ENCODE data around the gene OR6S1. TPM values are rescaled to one million over a fixed set of nuclear protein-coding genes. Genes with fewer than 3 reads are reported as not detected.

OR6S1 gene, protein sequence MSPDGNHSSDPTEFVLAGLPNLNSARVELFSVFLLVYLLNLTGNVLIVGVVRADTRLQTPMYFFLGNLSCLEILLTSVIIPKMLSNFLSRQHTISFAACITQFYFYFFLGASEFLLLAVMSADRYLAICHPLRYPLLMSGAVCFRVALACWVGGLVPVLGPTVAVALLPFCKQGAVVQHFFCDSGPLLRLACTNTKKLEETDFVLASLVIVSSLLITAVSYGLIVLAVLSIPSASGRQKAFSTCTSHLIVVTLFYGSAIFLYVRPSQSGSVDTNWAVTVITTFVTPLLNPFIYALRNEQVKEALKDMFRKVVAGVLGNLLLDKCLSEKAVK
- polyA plus RNA-seq = not detected in 2 replicates
- polyA minus RNA-seq = not detected in 2 replicates

DNA sequence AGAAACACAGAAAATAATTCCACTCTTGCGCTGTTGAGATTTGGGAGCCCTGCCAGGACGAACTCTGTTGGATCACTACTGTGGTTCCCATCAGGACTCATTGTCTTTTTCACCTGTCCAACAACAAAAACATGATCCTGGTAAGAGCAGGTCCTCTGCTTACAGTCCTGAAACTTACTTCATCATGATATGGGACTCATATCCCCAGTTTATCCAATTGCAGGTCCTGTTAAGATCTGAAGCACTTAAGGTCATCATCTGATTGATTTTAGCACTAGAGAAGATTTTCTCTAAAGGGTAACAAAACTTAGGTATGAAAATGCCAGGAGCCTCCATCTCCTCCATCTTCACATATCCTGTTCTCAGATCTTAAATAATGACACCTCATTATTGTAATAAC is at the start of gene OR6S1:
OR6S1 (minus strand) TSS at position 101 of the 400 bp plus-strand sequence; CDS start at position 101, 0 bp downstream.
- H3K27me3 ChIP-seq (ENCODE audit: insufficient read depth, low read depth, low read length) = no peaks in the 10 kb centered on the region
- H3K36me3 ChIP-seq (ENCODE audit: insufficient read depth, low read length) = no peaks in the 10 kb centered on the region
- H3K9me2 ChIP-seq (ENCODE audit: insufficient read depth, low read length) = no peaks in the 10 kb centered on the region
- no peaks in the 10 kb centered on the region for H3K9me3 ChIP-seq (ENCODE audit: low read length)
- no peak within 1 kb of the TSS for H3K4me2 ChIP-seq (ENCODE audit: low read length)
- H4K20me1 ChIP-seq (ENCODE audit: insufficient read depth) = no peaks in the 10 kb centered on the region
- no peak within 1 kb of the TSS for H3K27ac ChIP-seq (ENCODE audit: low read length)
- TF ChIP-seq EZH2 (IDR thresholded peaks at IDR 0.05; ENCODE audit: borderline replicate concordance, insufficient read depth, low read length, poor library complexity, severe bottlenecking) (no peak), RAD21 (conservative IDR thresholded peaks at IDR 0.05) (no peak), TAF1 (IDR thresholded peaks at IDR 0.05; ENCODE audit: low read depth) (no peak), EP300 (conservative IDR thresholded peaks at IDR 0.05; ENCODE audit: poor library complexity, severe bottlenecking) (no peak), POLR2AphosphoS5 (IDR thresholded peaks at IDR 0.05) (no peak), SMC3 (conservative IDR thresholded peaks at IDR 0.05; ENCODE audit: poor library complexity) (no peak), MXI1 (conservative IDR thresholded peaks at IDR 0.05; ENCODE audit: poor library complexity, severe bottlenecking) (no peak)
- TF ChIP-seq, protein P1, sequence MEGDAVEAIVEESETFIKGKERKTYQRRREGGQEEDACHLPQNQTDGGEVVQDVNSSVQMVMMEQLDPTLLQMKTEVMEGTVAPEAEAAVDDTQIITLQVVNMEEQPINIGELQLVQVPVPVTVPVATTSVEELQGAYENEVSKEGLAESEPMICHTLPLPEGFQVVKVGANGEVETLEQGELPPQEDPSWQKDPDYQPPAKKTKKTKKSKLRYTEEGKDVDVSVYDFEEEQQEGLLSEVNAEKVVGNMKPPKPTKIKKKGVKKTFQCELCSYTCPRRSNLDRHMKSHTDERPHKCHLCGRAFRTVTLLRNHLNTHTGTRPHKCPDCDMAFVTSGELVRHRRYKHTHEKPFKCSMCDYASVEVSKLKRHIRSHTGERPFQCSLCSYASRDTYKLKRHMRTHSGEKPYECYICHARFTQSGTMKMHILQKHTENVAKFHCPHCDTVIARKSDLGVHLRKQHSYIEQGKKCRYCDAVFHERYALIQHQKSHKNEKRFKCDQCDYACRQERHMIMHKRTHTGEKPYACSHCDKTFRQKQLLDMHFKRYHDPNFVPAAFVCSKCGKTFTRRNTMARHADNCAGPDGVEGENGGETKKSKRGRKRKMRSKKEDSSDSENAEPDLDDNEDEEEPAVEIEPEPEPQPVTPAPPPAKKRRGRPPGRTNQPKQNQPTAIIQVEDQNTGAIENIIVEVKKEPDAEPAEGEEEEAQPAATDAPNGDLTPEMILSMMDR (IDR thresholded peaks at IDR 0.05; ENCODE audit: poor library complexity, severe bottlenecking) = no peak
- TF ChIP-seq, protein P2, sequence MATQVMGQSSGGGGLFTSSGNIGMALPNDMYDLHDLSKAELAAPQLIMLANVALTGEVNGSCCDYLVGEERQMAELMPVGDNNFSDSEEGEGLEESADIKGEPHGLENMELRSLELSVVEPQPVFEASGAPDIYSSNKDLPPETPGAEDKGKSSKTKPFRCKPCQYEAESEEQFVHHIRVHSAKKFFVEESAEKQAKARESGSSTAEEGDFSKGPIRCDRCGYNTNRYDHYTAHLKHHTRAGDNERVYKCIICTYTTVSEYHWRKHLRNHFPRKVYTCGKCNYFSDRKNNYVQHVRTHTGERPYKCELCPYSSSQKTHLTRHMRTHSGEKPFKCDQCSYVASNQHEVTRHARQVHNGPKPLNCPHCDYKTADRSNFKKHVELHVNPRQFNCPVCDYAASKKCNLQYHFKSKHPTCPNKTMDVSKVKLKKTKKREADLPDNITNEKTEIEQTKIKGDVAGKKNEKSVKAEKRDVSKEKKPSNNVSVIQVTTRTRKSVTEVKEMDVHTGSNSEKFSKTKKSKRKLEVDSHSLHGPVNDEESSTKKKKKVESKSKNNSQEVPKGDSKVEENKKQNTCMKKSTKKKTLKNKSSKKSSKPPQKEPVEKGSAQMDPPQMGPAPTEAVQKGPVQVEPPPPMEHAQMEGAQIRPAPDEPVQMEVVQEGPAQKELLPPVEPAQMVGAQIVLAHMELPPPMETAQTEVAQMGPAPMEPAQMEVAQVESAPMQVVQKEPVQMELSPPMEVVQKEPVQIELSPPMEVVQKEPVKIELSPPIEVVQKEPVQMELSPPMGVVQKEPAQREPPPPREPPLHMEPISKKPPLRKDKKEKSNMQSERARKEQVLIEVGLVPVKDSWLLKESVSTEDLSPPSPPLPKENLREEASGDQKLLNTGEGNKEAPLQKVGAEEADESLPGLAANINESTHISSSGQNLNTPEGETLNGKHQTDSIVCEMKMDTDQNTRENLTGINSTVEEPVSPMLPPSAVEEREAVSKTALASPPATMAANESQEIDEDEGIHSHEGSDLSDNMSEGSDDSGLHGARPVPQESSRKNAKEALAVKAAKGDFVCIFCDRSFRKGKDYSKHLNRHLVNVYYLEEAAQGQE (IDR thresholded peaks at IDR 0.05; ENCODE audit: borderline replicate concordance) = no peak
- H3K4me3 ChIP-seq (ENCODE audit: low read length) = no peak within 1 kb of the TSS
- no peaks in the 10 kb centered on the region for H3K79me2 ChIP-seq (replicated peaks; ENCODE audit: insufficient read depth, low read length)
- no peaks in the 10 kb centered on the region for H3F3A ChIP-seq (ENCODE audit: insufficient read depth, low read length, poor library complexity, severe bottlenecking)
- H2AFZ ChIP-seq (ENCODE audit: low read depth, low read length) = no peak within 1 kb of the TSS
- H3K9ac ChIP-seq (ENCODE audit: low read length) = no peak within 1 kb of the TSS

DNA sequence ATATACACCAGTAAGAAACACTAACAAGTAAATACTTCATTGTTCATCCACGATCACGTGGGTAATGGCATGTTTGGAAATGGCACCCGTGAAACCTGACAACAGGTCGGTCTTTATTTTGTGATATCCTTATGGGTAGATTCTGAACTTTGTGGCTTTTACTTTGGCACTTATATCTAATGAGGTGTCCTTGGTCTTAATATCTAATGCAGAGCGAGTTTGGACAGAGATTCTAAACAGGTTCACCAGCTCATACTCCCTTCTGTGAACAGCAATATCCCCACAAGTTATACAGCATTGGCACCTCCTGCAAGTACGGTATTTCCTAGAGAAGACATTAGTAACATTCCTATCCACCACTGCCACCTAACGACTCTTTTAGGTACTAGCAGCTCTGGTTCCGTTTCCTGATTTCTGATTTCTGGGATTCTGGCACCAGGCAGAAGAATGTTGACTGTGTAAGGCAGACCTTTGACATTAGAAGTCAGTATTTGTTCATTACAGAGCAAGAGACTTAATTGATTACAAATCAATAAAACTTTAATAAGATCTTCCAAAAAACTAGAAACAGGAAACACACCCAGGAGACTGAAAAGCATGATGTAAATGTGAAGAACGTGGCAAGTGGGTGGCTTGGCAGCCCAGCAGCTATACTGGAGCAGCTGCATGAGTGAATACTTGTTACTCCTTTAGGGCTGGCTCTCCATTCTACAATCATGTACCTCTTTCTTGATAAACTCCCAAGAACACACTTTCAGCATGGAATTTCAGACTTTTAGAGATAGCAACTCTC is 49.6 kb upstream of the OR6S1 start:
- Histone ChIP-seq H3K36me3 (ENCODE audit: insufficient read depth, low read length) (no peaks in the 10 kb centered on the region), H3K4me2 (ENCODE audit: low read length) (no peak overlapping the region), H2AFZ (ENCODE audit: low read depth, low read length) (no peak overlapping the region), H3K9me3 (ENCODE audit: low read length) (no peaks in the 10 kb centered on the region), H3K27ac (ENCODE audit: low read length) (no peak overlapping the region), H3F3A (ENCODE audit: insufficient read depth, low read length, poor library complexity, severe bottlenecking) (no peaks in the 10 kb centered on the region), H3K4me3 (ENCODE audit: low read length) (peak overlapping the region; percentile 17), H4K20me1 (ENCODE audit: insufficient read depth) (no peaks in the 10 kb centered on the region), H3K79me2 (replicated peaks; ENCODE audit: insufficient read depth, low read length) (no peaks in the 10 kb centered on the region), H3K9ac (ENCODE audit: low read length) (no peak overlapping the region), H3K27me3 (ENCODE audit: insufficient read depth, low read depth, low read length) (no peaks in the 10 kb centered on the region), H3K9me2 (ENCODE audit: insufficient read depth, low read length) (no peaks in the 10 kb centered on the region)
- TF ChIP-seq TAF1 (IDR thresholded peaks at IDR 0.05; ENCODE audit: low read depth) (no peak), MXI1 (conservative IDR thresholded peaks at IDR 0.05; ENCODE audit: poor library complexity, severe bottlenecking) (no peak), SMC3 (conservative IDR thresholded peaks at IDR 0.05; ENCODE audit: poor library complexity) (peak; percentile 77), EZH2 (IDR thresholded peaks at IDR 0.05; ENCODE audit: borderline replicate concordance, insufficient read depth, low read length, poor library complexity, severe bottlenecking) (no peak), POLR2AphosphoS5 (IDR thresholded peaks at IDR 0.05) (no peak), RAD21 (conservative IDR thresholded peaks at IDR 0.05) (peak; percentile 88), EP300 (conservative IDR thresholded peaks at IDR 0.05; ENCODE audit: poor library complexity, severe bottlenecking) (no peak)
- TF ChIP-seq, protein P1 (IDR thresholded peaks at IDR 0.05; ENCODE audit: poor library complexity, severe bottlenecking) = peak; percentile 91
- TF ChIP-seq, protein P2 (IDR thresholded peaks at IDR 0.05; ENCODE audit: borderline replicate concordance) = no peak

Measured in neural cell (in vitro differentiated cells).